Nasal cavity respiratory epithelium epithelial cell of viscerocranial mucosa (primary cell): Measurements from ENCODE around the gene IQCK. TPM values are rescaled to one million over a fixed set of nuclear protein-coding genes. Genes with fewer than 3 reads are reported as not detected.

ENCODE experiments used
- total RNA-seq: library from RNA; depleted of rRNA; stranded (reverse); fragments of >200 nt; gene quantifications from 2 replicates; pipeline ENCODE4 v1.2.3, GENCODE V29; 2014

IQCK gene
- total RNA-seq, result 1.7 and 4.7 TPM in 2 replicates

DNA sequence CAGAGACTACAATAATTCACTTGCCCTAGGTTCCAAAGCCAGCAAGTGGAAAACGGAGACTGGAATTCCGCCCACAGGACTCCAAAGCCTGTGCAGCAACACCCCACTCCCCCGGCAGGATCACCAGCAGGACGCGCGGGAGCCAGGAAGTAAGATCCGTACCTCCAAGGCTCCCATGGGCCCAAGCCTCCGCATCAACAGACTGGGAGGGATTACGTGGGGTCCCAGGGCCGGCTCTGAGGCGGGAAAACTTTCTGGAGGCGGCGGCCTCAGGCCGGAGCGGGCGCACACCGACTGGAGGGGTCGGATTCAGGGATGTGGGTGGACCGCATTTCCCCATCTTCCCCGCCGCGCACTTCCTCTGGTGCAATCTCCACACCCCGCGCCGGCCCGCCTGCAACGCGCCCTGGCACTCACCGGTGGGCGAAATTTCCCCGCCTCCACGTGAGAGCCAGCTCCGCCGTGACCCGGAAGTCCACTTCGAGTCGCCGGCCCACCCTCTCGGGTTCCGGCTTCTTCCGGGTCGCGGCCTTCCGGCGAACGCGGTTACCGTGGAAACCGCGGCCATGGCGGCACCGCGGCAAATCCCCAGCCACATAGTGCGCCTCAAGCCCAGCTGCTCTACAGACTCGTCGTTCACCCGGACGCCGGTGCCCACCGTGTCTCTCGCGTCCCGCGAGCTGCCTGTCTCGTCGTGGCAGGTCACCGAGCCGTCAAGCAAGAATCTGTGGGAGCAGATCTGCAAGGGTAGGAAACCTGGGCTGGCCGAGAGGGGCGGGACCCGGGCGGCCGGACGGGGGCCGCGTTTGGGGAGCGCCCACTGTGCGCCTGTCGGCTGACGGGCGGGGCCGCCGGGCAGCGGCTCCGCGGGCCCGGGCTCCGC lies at the start of gene IQCK, which contains the start of gene KNOP1:
Gene IQCK (plus strand): TSS at position 531 of the 883 bp plus-strand sequence. CDS start 36 bp downstream, at position 567.
Gene KNOP1 (minus strand): TSS at position 487 of the 883 bp plus-strand sequence. CDS start 3,192 bp downstream, outside the sequence.

DNA sequence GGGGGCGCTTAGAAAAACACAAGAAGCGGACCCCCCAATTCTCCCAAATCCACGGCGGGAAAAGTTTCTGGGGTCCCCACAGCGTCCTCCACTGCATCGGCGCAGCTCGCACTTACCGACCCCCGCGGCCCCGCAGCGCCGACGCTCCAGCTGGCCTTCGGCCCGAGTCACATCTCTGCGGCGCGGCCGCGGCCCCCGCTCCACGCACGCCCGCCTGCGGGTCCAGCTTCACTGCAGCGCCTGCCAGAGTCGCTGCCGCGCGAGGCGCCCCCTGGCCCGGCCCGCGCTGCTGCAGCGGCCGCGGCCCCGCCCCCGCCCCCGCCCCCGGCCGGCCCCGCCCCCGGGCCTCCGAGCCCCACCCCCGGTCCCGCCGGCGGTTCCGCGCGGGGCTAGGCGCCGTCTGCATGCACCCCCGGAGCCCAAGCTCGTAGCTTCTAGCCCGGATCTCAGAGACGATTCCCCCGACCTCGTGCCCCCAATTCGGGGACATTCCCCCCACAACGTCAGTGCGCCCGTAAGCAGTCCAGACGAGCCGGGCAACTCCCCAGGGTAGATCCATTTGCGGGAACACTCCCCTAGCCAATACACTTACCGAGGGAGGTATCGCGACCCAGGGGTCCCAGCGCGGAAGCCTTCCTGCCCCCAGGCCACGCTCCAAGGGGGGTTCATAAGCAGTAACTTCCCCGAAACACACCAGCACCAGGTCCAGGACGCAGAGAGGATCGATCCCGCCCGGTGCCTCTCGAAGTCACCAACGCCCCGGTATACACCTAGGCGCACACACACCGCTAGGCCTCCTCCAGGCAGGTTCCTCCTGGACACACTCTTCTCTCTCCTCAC lies 166.8 kb downstream of the IQCK start, which contains the start of gene GPRC5B:
Gene GPRC5B (minus strand): TSS at position 238 of the 840 bp plus-strand sequence. CDS start 12,003 bp downstream, outside the sequence.

Other genes with a start within 250 kb of the IQCK start
- gene GDE1, start 196.2 kb upstream of the IQCK start, total RNA-seq, result 104 and 107 TPM in 2 replicates
- gene CCP110, start 194.3 kb upstream of the IQCK start, total RNA-seq, result 9.9 and 12.0 TPM in 2 replicates
- gene VPS35L, start 162.6 kb upstream of the IQCK start, total RNA-seq, result 8.5 and 25.5 TPM in 2 replicates
- gene KNOP1, start within 50 bp of the IQCK start, total RNA-seq, result 17.8 and 28.6 TPM in 2 replicates
- gene GPRC5B, start 166.6 kb downstream of the IQCK start, total RNA-seq, result under 0.01 and 0.57 TPM in 2 replicates